Stimulated activated CD4-positive, alpha-beta T cell treated with anti-CD3 and anti-CD28 coated beads, Interleukin-2, amount 100 ng/mL, for 4 hours (primary cell): Measurements from ENCODE around the gene NFATC2IP.
A peak's percentile ranks its signal among the peaks of the same experiment; 100 is the strongest.
"Not testable (repeated sequence)": the region's sequence is repeated elsewhere in the genome, so short reads cannot be mapped to it uniquely, and the experiment has no call there.

Experiments used
- DNase-seq: peaks from one replicate; pipeline ENCODE4 v3.0.0-alpha.2; 2020; ENCODE audit warnings: low read depth

Gene NFATC2IP

DNA sequence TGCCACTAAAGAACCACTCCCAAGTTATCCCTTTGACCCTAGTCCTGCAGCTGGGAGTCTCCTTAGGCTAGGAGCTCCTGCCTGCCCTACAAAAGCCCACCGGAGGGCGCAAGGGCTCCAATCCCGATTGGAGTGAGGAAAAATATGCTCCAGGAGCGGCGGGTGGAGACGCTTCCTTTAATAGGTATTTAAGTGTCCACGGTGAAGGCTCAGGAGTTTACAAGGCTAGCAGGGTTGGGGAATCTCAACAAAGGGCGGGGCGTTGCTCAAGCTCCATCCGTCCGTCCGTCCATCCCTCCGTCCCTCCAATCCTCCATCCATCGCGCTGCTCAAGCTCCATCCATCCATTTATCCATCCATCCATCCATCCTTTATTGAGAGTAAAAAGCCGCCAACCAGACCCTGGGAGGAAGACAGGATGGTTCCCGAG, 23.3 kb downstream of the NFATC2IP start:
- DNase-seq, result no peak

DNA sequence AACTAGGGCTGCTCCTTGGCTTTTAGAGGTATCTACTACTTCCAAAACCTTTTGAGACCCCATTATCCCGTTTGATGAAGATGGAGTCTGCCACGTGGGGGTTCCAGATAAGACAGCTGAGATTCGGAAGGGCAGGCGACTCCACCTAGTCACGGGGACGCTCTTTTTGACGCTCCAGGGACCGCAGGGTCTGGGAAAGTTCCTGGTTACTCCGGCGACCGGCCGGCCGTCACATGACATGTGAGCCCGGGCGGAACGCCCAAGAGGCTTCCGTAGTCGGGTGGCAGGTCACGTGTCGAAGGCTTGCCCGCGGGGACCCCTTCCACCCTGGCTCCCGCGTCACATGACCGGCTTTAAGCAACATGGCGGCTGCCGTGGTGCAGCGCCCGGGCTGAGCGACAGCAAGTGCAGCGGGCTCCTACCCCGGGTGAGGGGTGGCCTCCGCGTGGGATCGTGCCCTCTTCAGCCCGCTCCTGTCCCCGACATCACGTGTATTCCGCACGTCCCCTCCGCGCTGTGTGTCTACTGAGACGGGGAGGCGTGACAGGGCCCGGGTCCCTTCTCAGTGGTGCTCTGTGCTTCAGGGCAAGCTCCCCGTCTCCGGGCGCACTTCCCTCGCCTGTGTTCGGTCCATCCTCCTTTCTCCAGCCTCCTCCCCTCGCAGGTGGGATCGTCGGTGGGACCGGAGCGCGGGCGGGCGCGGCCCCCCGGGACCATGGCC, 23.9 kb downstream of the NFATC2IP start, which contains the start of gene SPNS1:
Gene SPNS1, plus strand, starts transcription at position 342 of the 721 bp plus-strand sequence. Its CDS starts 374 bp downstream, at position 716.
- peak; percentile 88 for DNase-seq

DNA sequence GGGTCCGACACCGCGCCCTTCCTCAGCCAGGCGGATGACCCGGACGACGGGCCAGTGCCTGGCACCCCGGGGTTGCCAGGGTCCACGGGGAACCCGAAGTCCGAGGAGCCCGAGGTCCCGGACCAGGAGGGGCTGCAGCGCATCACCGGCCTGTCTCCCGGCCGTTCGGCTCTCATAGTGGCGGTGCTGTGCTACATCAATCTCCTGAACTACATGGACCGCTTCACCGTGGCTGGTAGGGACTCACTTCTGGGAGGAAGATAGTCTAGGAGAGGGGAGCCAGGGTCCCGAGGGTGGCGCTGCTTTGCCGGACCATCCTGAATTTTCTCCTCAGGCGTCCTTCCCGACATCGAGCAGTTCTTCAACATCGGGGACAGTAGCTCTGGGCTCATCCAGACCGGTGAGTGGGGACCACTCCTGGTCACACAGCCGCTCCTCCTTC, 24.4 kb downstream of the NFATC2IP start:
- DNase-seq, result no peak

DNA sequence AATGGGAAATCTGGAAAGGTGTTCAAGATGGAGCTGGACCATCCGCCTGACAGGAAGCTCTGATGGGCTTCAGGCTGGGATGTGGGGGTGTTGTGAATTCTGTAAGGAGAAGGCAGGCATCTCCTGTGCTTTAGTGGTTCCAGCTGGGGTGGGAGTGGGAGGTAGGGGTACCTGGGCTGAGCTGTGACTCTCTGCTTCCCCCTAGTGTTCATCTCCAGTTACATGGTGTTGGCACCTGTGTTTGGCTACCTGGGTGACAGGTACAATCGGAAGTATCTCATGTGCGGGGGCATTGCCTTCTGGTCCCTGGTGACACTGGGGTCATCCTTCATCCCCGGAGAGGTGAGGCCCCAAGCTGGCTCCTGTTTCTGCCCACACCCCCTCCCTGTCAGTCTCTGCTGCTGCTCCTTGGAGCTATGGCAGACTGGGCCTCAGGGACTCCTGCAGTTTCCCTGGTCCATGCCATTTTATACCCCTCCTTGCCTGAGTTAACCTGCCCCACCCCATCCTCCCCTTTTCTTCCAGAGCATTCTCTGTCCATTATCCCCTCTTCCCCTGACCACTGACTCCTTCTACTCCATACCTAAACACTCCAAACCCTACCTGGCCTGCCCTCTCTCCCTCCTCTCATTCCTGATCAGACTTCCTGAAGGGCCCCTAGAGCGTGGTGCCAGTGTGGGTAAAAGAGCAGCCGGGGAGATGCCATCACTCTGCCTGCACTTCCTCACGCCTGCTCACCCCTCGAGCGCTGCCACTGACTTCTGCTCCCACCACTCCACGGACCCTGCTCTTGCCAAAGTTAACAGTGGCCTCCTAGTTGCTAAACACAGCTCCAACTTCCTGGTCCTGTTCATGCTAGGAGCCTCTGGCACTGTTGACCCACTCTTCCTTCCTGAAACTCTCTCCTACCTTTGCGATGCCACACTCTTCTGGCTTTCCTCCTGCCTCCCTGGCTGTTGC, 27.2 kb downstream of the NFATC2IP start:
- DNase-seq, result no peak

DNA sequence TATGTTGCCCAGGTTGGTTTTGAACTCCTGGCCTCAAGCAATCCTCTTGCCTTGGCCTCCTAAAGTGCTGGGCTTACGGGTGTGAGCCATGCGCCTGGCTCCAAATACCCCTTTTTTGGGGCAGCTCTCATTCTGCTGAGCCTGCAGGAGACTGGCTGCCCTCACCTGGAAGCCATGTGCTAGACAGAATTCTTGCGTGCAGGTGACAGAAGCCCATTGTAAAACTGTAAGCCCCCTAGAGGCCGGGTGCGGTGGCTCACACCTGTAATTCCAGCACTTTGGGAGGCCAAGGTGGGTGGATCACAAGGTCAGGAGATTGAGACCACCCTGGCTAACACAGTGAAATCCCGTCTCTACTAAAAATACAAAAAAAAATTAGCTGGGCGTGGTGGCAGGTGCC, 29.6 kb downstream of the NFATC2IP start:
- not testable (repeated sequence) for DNase-seq

DNA sequence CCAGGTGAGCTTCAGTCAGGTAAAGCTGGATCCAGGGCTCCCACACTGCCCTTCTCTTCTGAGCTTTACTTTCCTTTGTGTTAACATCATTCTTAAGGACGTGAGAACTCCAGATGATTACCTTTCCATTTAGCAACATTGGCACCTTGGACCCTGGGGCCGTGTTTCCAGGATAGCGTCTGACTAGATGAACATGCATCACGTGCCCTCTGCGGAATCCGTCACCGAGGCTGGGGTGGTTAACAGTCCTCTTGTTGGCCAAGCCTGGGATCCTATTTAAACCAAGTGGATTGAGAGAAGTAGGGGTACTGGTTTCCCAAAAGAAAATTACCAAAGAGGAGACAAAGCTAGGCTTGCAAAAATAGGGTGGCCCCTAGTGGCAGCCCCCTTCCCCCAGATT, 30.2 kb downstream of the NFATC2IP start:
- no peak for DNase-seq

DNA sequence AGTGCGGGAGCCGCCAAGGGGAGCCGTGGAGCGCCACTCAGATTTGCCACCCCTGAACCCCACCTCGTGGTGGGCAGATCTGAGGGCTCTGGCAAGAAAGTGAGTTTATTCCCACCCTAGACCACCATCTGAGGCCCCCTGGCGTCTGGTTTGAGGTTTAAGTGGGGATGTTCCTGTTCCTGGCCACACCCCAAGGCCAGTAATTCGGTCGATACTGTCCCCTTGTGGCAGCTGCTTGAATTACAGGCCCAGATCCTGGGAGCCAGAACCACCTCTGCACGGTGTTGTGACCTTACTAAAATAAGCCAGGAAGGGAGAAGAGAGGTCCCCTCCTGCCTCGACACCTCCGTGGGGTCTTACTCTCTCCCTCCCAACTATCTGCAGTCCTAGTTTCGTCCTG, 30.8 kb downstream of the NFATC2IP start:
- DNase-seq, result no peak

DNA sequence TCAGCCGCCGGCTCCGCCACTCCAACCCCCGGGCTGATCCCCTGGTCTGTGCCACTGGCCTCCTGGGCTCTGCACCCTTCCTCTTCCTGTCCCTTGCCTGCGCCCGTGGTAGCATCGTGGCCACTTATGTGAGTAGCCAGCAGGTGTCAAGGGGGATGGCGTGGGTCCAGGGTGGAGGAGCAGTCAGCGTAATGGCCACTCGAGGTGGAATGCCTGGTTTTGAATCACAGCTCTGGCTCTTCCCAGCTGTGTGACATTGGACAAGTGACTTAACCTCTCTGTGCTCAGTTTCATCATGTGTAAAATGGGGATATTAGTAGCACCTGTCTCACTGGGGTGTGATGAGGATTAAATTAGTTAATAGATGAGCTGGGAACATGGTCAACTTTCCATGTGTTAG, 31.7 kb downstream of the NFATC2IP start:
- DNase-seq, result no peak

DNA sequence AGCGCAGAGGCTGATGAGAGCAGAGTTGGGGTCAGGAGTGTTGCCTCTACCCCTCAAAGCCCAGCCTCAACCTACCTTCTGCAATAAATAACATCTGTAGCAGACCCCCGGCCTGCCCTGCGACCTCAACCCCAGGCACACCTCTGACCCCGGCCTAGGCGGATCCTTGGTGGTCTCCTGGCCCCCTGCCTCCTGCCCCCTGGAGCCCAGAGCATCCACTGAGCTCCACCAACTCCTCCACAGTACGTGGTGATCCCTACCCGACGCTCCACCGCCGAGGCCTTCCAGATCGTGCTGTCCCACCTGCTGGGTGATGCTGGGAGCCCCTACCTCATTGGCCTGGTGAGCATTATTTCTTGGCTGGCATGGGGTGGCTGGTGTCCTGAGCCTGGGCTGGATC, 32.2 kb downstream of the NFATC2IP start:
- no peak for DNase-seq

DNA sequence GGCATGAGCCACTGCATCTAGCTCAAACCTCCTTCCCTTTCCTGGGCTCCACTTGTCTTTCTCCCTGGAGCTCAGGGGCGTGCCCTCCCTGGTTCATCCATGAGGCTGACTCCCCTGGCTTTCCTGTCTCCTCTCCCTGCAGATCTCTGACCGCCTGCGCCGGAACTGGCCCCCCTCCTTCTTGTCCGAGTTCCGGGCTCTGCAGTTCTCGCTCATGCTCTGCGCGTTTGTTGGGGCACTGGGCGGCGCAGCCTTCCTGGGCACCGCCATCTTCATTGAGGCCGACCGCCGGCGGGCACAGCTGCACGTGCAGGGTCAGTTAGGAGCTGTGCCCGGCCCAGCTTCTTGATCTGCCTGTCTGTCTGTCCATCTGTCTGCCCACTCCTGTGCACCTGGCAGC, 32.9 kb downstream of the NFATC2IP start:
- DNase-seq, result no peak

DNA sequence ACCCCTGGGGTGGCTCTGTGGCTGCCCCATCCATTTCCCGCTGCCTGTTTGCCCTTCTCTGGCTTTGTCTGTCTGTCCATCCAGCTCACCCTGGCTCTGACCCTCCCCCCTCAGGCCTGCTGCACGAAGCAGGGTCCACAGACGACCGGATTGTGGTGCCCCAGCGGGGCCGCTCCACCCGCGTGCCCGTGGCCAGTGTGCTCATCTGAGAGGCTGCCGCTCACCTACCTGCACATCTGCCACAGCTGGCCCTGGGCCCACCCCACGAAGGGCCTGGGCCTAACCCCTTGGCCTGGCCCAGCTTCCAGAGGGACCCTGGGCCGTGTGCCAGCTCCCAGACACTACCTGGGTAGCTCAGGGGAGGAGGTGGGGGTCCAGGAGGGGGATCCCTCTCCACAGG, 33.4 kb downstream of the NFATC2IP start:
- DNase-seq, result no peak

DNA sequence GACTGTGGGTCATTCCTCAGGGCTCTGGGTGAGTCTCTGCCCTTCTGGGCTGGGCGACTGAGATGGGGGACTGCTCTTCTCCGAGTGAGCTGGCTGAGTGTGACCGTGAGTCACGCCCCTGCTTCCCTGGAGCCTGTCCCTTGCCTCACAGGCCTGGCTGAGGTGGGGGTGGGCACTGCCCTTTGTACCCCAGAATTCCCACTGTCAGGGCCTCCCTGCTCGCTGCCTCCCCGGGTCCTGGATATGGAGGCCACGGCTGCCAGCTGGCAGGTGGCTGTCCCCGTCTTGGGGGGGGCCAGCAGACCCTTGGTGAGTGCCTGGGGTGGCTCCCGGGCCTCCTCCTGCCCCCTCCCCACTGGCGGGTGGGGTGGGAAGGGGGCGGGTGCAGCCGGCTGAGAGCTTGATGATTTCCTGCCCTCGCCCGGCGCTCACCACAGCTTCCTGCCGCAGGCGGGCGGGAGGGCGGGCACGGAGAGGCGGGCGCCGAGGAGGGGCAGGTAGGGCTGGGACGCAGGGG, 33.9 kb downstream of the NFATC2IP start, which contains the start of gene LAT:
Gene LAT, plus strand, starts transcription at position 434 of the 517 bp plus-strand sequence. CDS start 366 bp downstream, outside the sequence.
- peak; percentile 77 for DNase-seq

DNA sequence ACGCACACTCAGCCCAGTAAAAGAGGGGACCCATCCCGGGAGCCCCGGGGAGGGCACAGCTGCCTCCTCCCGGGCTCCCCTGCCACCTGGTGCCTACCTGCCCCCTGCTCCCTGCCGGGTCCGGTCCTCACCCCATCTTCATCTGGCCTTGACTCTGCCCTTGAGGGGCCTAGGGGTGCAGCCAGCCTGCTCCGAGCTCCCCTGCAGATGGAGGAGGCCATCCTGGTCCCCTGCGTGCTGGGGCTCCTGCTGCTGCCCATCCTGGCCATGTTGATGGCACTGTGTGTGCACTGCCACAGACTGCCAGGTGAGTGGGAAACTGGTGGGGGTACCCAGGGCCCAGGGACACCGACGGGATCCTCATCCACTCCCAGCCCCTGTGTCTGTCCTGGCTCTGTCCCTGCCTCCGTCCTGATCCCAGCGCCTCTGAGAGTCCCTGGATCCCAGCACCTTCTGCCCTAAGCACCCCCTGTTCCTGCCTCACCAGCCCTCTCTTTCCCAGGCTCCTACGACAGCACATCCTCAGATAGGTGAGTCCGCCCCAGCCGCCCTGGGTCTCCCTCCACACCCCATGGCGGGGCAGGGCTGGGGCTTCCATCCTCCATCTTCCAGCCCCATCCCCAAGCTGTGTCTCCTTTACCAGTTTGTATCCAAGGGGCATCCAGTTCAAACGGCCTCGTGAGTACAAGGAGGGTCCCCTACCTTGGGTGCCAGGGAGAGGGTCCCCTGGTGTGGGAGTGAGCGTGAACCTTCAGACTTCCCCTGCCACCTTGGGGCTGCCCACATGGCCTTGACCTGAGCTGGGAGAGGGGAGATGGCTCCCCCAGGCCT, 34.7 kb downstream of the NFATC2IP start:
- no peak for DNase-seq

DNA sequence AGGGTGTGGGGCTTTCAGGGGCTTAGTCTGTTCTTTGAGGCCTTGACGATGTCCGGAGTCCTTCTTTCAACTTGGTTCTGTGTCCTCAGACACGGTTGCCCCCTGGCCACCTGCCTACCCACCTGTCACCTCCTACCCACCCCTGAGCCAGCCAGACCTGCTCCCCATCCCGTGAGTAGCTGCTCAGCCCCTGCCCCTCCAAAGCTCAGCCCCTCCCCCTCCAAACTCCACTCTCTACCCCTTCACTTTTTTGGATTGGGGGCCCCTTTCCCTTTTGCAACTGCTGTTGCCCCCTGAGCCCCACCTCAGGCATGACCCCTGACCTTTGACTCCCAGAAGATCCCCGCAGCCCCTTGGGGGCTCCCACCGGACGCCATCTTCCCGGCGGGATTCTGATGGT, 35.3 kb downstream of the NFATC2IP start:
- no peak for DNase-seq

DNA sequence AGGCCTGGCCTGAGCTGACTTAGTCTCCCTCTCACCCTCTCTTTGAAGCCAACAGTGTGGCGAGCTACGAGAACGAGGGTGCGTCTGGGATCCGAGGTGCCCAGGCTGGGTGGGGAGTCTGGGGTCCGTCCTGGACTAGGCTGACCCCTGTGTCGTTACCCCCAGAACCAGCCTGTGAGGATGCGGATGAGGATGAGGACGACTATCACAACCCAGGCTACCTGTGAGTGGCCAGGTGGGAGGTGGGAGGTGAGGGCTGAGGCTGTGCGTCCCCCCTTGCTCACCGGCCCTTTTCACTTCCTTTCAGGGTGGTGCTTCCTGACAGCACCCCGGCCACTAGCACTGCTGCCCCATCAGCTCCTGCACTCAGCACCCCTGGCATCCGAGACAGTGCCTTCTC, 35.8 kb downstream of the NFATC2IP start:
- no peak for DNase-seq

DNA sequence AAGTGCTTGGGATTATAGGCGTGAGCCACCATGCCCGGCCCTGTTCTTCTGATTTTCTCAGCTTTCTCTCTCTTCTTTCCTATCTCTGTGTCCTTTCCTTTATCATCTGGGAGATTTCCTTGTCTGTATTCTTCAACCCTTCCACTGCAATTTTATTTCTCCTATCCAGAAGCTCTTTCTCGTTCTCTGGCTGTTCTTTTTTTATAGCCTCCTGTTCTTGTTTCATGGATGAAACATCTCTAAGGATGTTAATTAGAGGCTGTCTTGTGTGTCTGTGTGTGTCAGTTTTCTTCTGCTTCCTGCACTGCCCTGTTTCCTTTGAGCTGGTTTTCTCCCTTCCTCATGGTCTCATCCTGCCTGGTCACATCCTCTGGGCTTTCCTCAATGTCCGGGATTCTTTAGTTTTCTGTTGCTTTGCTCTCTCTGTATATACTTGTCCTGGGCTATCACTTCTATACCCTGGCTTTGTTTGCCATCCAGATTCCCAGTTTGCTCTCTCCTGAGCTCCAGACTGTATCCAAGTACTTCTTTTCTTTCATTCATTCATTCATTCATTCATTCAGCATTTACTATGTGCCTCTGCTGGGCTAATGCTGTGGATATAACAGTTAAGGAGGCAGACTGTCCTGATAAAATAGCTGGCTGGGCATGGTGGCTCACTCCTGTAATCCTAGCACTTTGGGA, 36.6 kb downstream of the NFATC2IP start:
- no peak for DNase-seq

DNA sequence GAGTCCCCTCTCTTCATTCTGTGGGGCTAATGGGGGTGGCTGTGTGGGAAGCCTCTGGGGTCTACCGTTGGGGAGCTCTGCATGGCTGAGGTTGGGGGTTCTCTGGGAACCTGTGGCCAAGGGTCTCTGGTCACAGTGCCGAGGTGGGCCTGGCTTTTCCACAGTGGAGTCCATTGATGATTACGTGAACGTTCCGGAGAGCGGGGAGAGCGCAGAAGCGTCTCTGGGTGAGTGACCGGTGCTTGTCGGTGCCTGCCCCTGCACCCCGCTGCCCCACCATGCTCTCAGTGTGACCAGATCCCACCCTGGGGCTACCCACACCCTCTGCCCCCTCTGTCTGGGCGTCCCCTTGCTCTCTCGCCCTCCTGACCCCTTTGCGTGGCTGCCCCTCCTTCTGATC, 38.6 kb downstream of the NFATC2IP start:
- DNase-seq, result no peak

DNA sequence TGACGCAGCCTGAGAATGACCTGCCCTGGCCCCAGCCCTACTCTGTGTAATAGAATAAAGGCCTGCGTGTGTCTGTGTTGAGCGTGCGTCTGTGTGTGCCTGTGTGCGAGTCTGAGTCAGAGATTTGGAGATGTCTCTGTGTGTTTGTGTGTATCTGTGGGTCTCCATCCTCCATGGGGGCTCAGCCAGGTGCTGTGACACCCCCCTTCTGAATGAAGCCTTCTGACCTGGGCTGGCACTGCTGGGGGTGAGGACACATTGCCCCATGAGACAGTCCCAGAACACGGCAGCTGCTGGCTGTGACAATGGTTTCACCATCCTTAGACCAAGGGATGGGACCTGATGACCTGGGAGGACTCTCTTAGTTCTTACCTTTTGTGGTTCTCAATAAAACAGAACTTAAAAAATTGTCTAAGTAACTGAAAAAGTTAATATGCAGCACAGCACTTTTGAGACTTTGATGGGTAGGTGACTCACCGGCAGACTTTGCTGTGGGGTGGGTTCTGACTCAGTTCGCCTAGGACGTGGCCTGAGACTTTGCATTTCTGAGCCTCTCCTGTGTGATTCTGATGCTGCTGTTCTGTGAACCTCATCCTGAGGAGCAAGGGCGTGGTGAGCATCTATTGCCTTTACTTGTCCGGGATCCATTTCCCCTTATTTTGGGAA, 39.8 kb downstream of the NFATC2IP start:
- peak; percentile 70 for DNase-seq

DNA sequence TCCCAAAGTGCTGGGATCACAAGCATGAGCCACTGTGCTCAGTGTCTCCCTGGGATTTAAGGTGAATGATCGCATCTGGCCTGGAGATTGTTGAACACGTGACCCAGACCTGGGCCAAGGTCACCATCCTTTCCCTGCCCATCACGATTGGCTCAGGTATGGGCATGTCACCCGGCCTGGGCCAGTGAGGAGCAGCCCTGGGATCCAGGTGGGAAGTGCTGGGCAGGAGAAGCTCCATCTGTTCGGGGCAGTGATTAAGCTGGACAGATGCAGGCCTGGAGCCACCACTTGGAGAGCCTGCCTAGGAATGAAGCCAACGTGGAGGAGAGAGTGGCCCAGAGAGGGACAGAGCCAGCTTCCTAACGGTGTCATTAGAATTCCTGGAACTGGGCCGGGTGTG, 41.0 kb downstream of the NFATC2IP start:
- no peak for DNase-seq

DNA sequence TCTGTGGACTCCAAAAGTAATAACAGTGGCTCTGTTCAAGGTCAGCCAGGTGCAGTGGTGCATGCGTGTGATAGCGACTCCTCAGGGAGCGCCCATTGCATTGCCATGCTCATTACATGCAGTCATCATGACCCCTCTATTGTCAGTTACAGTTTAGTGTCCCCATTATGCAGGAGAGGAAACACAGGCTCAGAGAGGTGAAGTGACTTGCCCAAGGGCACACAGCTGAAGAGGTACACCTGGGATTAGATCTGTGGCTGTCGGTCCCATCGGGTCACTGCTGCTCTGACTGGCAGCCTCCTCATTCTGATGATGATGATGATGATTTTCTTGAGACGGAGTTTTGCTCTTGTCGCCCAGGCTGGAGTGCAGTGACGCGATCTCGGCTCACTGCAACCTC, 41.8 kb downstream of the NFATC2IP start:
- DNase-seq, result no peak

DNA sequence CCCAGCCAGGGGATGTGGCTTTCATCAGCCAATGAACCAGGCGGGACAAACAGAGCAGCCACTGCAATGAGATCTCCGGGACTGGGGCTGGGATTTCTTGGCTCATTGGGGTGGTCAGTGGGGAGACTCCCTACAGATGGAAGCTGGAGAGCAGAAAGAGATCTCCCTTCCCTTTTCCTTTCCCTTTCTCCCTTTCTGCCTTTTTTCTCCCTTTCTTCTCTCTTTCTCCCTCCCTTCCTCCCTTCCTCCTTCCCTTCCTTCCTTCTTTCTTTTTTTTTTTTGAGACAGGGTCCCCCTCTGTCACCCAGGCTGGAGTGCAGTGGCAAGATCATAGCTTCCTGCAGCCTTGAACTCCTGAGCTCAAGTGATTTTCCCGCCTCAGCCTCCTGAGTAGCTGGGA, 48.1 kb downstream of the NFATC2IP start:
- DNase-seq, result no peak
